Loucy (cell line): ENCODE results near the gene IQCN.

Experiments used
- EZH2phosphoT487 ChIP-seq: fragments of 200-600 bp; IDR thresholded peaks from 2 replicates; pipeline ENCODE4 v1.6.1; 2018; ENCODE audit warnings: antibody characterized with exemption, mild to moderate bottlenecking, moderate library complexity, borderline replicate concordance
- TF ChIP-seq, protein P1 (sequence below): fragments of 200-600 bp; sonication (generic); conservative IDR thresholded peaks from 2 replicates; pipeline ENCODE4 v1.5.1; 2014; ENCODE audit warnings: mild to moderate bottlenecking, antibody characterized with exemption, low read length

DNA sequence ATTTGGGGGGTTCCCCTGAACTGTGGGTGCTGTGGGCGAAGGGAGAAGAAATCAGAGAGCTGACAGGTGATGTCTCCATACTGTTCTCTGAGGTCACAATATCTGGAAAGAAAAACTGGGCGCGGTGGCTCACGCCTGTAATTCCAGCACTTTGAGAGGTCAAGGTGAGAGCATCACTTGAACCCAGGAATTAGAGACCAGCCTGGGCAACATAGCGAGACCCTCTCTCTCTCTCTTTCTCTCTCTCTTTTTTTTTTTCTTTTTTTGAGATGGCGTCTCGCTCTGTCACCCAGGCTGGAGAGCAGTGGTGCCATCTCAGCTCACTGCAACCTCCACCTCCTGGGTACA is 21.9 kb downstream of the IQCN start:
- TF ChIP-seq, protein P1, sequence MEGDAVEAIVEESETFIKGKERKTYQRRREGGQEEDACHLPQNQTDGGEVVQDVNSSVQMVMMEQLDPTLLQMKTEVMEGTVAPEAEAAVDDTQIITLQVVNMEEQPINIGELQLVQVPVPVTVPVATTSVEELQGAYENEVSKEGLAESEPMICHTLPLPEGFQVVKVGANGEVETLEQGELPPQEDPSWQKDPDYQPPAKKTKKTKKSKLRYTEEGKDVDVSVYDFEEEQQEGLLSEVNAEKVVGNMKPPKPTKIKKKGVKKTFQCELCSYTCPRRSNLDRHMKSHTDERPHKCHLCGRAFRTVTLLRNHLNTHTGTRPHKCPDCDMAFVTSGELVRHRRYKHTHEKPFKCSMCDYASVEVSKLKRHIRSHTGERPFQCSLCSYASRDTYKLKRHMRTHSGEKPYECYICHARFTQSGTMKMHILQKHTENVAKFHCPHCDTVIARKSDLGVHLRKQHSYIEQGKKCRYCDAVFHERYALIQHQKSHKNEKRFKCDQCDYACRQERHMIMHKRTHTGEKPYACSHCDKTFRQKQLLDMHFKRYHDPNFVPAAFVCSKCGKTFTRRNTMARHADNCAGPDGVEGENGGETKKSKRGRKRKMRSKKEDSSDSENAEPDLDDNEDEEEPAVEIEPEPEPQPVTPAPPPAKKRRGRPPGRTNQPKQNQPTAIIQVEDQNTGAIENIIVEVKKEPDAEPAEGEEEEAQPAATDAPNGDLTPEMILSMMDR = no peak
- no peak for TF ChIP-seq EZH2phosphoT487
